ENCODE results near the gene IFITM10.
A peak's percentile ranks its signal among the peaks of the same experiment; 100 is the strongest.
"Not testable (repeated sequence)": the region's sequence is repeated elsewhere in the genome, so short reads cannot be mapped to it uniquely, and the experiment has no call there.

Gene IFITM10

DNA sequence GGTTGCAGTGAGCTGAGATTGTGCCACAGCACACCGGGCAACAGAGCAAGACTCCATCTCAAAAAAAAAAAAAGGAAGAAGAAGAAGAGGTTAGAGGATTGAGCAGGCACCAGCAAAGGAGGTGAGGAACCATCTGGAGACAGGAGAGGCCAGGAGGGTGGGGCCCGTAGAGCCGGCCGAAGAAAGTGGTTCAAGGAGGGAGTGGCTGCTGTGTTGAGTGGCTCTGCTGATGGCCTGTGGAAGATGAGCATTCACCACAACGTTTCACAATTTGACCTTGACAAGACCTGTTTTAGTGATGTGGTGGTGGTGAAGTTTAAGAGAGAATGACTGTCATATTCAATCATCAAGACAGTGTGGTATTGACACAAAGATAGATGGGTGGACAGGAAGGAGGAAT, 20.1 kb upstream of the IFITM10 start:
- H3K27ac ChIP-seq (ENCODE audit: low read depth, low read length) = no peak overlapping the region

DNA sequence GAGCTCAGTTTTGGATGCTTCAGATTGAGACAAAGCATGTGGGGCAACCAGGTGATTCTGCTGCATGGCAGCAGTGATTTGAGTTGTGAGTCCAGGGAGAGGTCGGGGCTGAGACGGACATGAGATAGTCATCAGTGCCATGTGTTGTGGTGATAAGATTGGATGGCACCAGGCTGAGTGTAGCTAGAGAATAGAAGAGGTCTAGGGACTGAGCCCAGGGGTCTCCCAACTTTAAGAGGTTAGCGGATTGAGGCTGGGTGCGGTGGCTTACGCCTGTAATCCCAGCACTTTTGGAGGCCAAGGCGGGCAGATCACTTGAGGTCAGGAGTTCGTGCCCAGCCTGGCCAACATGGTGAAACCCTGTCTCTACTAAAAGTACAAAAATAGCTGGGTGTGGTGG, 19.7 kb upstream of the IFITM10 start:
- no peak overlapping the region for H3K9ac ChIP-seq (ENCODE audit: low read depth in 1 of 2, low read length in 2 of 2)
- peaks cover 0 to 3% of the 10 kb centered on the region in 2 donors for H3K27me3 ChIP-seq (ENCODE audit: control insufficient read depth in 1 of 2, insufficient read depth in 2 of 2, low read length in 2 of 2)
- no peak overlapping the region for H3K4me3 ChIP-seq (ENCODE audit: low read depth in 1 of 2, low read length in 2 of 2)
- no peaks in the 10 kb centered on the region for H3K36me3 ChIP-seq (ENCODE audit: control insufficient read depth in 1 of 2, insufficient read depth in 2 of 2, low read length in 2 of 2)
- H3K4me1 ChIP-seq (ENCODE audit: control insufficient read depth in 1 of 2, insufficient read depth in 2 of 2, low read length in 2 of 2) = peaks cover 23 to 25% of the 10 kb centered on the region in 2 donors
- H3K9me3 ChIP-seq (ENCODE audit: control insufficient read depth in 1 of 2, low read length in 2 of 2) = no peaks in the 10 kb centered on the region
- H3K27ac ChIP-seq (ENCODE audit: low read depth, low read length) = no peak overlapping the region

More for the DNA sequence above, 20.1 kb upstream of the IFITM10 start:
- Histone ChIP-seq H3K36me3 (ENCODE audit: control insufficient read depth in 1 of 2, insufficient read depth in 2 of 2, low read length in 2 of 2) (no peaks in the 10 kb centered on the region), H3K27me3 (ENCODE audit: control insufficient read depth in 1 of 2, insufficient read depth in 2 of 2, low read length in 2 of 2) (peaks cover 0 to 3% of the 10 kb centered on the region in 2 donors), H3K4me3 (ENCODE audit: low read depth in 1 of 2, low read length in 2 of 2) (no peak overlapping the region), H3K4me1 (ENCODE audit: control insufficient read depth in 1 of 2, insufficient read depth in 2 of 2, low read length in 2 of 2) (peaks cover 23 to 25% of the 10 kb centered on the region in 2 donors), H3K9ac (ENCODE audit: low read depth in 1 of 2, low read length in 2 of 2) (no peak overlapping the region), H3K9me3 (ENCODE audit: control insufficient read depth in 1 of 2, low read length in 2 of 2) (no peaks in the 10 kb centered on the region)

DNA sequence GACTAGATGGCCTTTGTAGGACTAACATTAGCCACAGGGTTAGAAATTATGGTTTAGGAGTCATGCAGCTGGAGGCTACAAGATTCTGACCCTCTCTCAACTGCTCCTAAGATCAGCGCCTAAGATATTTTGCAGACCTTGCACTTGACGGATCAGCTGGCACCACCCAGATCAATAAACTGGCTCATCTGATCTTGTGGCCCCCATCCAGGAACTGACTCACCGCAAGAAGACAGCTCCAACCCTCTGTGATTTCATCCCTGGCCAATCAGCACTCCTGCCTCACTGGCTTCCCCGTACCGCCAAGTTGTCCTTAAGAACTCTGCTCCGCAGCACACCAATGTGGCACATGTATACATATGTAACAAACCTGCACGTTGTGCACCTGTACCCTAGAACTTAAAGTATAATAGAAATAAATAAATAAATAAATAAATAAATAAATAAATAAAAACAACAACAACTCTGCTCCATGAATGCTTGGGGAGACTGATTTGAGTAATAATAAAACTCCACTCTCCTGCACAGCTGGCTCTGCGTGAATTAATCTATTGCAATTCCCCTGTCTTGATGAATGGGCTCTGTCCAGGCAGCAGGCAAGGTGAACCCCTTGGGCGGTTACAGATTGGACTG, 19.0 kb upstream of the IFITM10 start:
- H3K27me3 ChIP-seq (ENCODE audit: control insufficient read depth in 1 of 2, insufficient read depth in 2 of 2, low read length in 2 of 2); H3K4me3 ChIP-seq (ENCODE audit: low read depth in 1 of 2, low read length in 2 of 2); H3K9ac ChIP-seq (ENCODE audit: low read depth in 1 of 2, low read length in 2 of 2); H3K9me3 ChIP-seq (ENCODE audit: control insufficient read depth in 1 of 2, low read length in 2 of 2); H3K36me3 ChIP-seq (ENCODE audit: control insufficient read depth in 1 of 2, insufficient read depth in 2 of 2, low read length in 2 of 2): not testable (repeated sequence)
- Histone ChIP-seq H3K27ac (ENCODE audit: low read depth, low read length) (peak overlapping the region; percentile 34), H3K4me1 (ENCODE audit: control insufficient read depth in 1 of 2, insufficient read depth in 2 of 2, low read length in 2 of 2) (peaks cover 23 to 28% of the 10 kb centered on the region in 2 donors)

DNA sequence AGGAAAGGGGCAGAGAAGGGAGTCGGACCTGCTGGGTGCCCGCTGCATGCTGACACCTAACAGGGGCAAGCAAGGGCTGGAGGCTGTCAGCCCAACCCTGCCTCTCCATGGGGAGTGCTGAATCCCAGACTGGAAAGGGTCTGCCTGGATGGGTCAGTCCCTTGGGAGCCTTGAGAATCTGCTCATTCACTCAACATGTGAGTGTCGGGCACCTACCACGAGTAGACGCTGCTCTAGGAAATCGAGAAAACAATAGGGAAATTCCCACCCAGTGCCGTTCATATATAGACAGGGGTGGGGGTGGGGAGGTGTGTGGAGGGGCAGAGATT, 17.7 kb upstream of the IFITM10 start:
- no peaks in the 10 kb centered on the region for H3K9me3 ChIP-seq (ENCODE audit: control insufficient read depth in 1 of 2, low read length in 2 of 2)
- no peak overlapping the region for H3K9ac ChIP-seq (ENCODE audit: low read depth in 1 of 2, low read length in 2 of 2)
- H3K27ac ChIP-seq (ENCODE audit: low read depth, low read length) = no peak overlapping the region
- no peaks in the 10 kb centered on the region for H3K36me3 ChIP-seq (ENCODE audit: control insufficient read depth in 1 of 2, insufficient read depth in 2 of 2, low read length in 2 of 2)
- peaks cover 22 to 29% of the 10 kb centered on the region in 2 donors for H3K4me1 ChIP-seq (ENCODE audit: control insufficient read depth in 1 of 2, insufficient read depth in 2 of 2, low read length in 2 of 2)
- H3K4me3 ChIP-seq (ENCODE audit: low read depth in 1 of 2, low read length in 2 of 2) = no peak overlapping the region
- H3K27me3 ChIP-seq (ENCODE audit: control insufficient read depth in 1 of 2, insufficient read depth in 2 of 2, low read length in 2 of 2) = peaks cover 0 to 3% of the 10 kb centered on the region in 2 donors

DNA sequence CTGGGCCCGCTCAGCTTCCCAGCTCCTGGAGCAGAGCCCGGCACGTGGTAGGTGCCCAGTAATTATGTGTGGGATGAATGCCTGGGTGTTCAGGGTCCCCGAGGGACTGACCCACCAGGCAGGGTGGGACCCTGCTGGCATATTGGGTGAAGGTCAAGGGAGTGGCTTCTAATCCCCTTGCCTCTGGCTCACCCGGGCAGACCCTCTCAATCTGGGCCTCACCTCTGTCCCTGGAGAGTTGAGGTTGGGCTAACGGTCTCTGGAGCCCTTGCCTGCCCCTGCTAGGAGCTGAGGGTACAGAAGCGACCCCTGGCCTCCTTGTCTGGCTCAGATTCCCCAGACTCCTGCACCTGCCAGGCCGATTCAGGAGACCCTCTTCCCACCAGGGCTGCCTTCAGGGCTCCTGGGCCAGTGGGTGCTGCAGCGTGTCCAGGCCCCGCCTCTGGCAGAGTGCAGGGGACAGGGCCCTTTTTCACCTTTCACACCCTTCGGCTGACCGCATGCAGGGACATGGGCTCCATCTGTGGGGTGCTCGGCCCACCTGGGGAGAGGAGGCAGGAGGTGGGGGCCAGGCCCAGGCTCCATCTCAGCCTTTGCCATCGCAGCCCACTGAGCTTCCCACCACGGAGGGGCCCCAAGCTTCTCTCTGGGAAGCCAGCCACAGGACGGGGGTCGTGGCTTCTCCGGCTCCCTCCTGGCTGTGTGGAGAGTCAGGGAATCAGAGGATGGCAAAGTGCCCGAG, 17.2 kb upstream of the IFITM10 start:
- no peak overlapping the region for H3K4me3 ChIP-seq (ENCODE audit: low read depth in 1 of 2, low read length in 2 of 2)
- peaks cover 0 to 3% of the 10 kb centered on the region in 2 donors for H3K27me3 ChIP-seq (ENCODE audit: control insufficient read depth in 1 of 2, insufficient read depth in 2 of 2, low read length in 2 of 2)
- H3K27ac ChIP-seq (ENCODE audit: low read depth, low read length) = no peak overlapping the region
- no peak overlapping the region for H3K9ac ChIP-seq (ENCODE audit: low read depth in 1 of 2, low read length in 2 of 2)
- H3K9me3 ChIP-seq (ENCODE audit: control insufficient read depth in 1 of 2, low read length in 2 of 2) = no peaks in the 10 kb centered on the region
- H3K36me3 ChIP-seq (ENCODE audit: control insufficient read depth in 1 of 2, insufficient read depth in 2 of 2, low read length in 2 of 2) = no peaks in the 10 kb centered on the region
- peaks cover 24 to 32% of the 10 kb centered on the region in 2 donors for H3K4me1 ChIP-seq (ENCODE audit: control insufficient read depth in 1 of 2, insufficient read depth in 2 of 2, low read length in 2 of 2)

DNA sequence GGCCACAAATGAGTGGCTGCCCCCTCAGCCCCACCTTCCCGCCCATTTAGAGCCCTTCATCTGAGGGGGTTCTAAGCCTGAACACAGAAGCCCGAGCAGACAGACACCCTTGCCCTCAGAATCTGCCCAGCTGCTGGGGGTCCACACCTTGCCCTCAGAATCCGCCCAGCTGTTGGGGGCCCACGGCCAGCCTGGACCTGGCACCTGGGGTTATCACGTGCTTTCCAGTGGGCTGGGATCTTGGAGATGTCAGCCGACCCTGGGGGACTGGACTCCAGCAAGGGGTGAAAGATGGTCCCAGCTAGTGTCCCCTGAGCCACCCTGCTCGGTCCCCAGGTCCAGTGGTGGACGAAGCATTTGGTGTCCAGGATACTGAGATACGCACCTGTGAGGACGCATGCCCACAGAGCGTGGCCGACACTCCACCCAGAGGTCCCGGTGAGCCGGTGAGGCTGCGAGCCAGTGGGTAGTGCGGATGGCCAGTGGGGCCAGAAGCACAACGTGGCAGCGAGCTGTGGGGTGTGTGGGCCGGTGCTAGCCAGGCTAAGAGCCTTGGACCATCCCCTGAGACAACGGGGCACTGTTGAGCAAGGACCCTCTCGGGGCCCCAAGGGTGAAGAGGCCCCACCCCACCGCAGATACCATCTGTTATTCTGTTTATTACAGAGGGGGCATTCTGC, 16.5 kb upstream of the IFITM10 start:
- no peak overlapping the region for H3K27ac ChIP-seq (ENCODE audit: low read depth, low read length)
- H3K4me1 ChIP-seq (ENCODE audit: control insufficient read depth in 1 of 2, insufficient read depth in 2 of 2, low read length in 2 of 2) = peaks cover 24 to 33% of the 10 kb centered on the region in 2 donors
- no peak overlapping the region for H3K4me3 ChIP-seq (ENCODE audit: low read depth in 1 of 2, low read length in 2 of 2)
- no peak overlapping the region for H3K9ac ChIP-seq (ENCODE audit: low read depth in 1 of 2, low read length in 2 of 2)
- peaks cover 0 to 3% of the 10 kb centered on the region in 2 donors for H3K27me3 ChIP-seq (ENCODE audit: control insufficient read depth in 1 of 2, insufficient read depth in 2 of 2, low read length in 2 of 2)
- no peaks in the 10 kb centered on the region for H3K9me3 ChIP-seq (ENCODE audit: control insufficient read depth in 1 of 2, low read length in 2 of 2)
- no peaks in the 10 kb centered on the region for H3K36me3 ChIP-seq (ENCODE audit: control insufficient read depth in 1 of 2, insufficient read depth in 2 of 2, low read length in 2 of 2)

DNA sequence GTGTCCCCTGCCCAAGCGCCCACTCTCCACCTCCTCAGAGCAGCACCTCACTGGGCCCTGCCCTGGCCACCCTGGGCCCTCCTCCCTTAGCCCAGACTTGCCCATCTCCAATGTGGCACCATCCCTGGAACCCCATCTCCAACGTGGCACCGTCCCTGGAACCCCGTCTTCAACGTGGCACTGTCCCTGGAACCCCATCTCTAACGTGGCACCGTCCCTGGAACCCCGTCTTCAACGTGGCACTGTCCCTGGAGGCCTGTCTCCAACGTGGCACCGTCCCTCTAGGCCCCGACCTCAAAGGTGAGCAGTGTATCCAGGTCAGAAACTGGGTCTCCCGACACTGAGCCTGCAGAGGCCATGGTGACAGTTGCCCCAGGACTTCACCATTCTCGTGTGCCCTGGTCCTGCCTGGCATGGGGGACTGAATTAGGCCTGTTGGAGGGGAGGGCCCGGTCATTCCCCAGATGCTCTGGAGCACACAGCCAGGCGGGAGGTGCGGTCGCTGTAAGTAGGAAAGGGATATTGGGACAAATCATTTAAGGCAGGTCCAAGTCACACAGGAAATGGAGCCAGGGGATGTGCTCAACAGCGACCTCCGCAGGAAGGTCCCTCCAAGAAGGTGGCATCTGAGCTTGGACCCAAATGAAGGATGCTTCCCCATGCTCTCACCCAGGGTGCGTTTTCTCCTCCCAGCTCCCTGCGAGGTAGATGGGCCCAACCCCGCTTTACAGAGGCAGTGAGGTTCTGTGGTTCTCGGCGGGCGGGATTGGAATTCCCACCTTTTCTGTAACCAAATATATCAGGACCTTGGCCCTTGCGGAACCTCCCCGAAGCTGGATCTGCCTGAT, 15.7 kb upstream of the IFITM10 start:
- peaks cover 0 to under 1% of the 10 kb centered on the region in 2 donors for H3K27me3 ChIP-seq (ENCODE audit: control insufficient read depth in 1 of 2, insufficient read depth in 2 of 2, low read length in 2 of 2)
- H3K9me3 ChIP-seq (ENCODE audit: control insufficient read depth in 1 of 2, low read length in 2 of 2) = no peaks in the 10 kb centered on the region
- no peak overlapping the region for H3K27ac ChIP-seq (ENCODE audit: low read depth, low read length)
- no peak overlapping the region for H3K9ac ChIP-seq (ENCODE audit: low read depth in 1 of 2, low read length in 2 of 2)
- H3K4me3 ChIP-seq (ENCODE audit: low read depth in 1 of 2, low read length in 2 of 2) = no peak overlapping the region
- H3K4me1 ChIP-seq (ENCODE audit: control insufficient read depth in 1 of 2, insufficient read depth in 2 of 2, low read length in 2 of 2) = peaks cover 29 to 39% of the 10 kb centered on the region in 2 donors
- H3K36me3 ChIP-seq (ENCODE audit: control insufficient read depth in 1 of 2, insufficient read depth in 2 of 2, low read length in 2 of 2) = peaks cover 0 to 8% of the 10 kb centered on the region in 2 donors

DNA sequence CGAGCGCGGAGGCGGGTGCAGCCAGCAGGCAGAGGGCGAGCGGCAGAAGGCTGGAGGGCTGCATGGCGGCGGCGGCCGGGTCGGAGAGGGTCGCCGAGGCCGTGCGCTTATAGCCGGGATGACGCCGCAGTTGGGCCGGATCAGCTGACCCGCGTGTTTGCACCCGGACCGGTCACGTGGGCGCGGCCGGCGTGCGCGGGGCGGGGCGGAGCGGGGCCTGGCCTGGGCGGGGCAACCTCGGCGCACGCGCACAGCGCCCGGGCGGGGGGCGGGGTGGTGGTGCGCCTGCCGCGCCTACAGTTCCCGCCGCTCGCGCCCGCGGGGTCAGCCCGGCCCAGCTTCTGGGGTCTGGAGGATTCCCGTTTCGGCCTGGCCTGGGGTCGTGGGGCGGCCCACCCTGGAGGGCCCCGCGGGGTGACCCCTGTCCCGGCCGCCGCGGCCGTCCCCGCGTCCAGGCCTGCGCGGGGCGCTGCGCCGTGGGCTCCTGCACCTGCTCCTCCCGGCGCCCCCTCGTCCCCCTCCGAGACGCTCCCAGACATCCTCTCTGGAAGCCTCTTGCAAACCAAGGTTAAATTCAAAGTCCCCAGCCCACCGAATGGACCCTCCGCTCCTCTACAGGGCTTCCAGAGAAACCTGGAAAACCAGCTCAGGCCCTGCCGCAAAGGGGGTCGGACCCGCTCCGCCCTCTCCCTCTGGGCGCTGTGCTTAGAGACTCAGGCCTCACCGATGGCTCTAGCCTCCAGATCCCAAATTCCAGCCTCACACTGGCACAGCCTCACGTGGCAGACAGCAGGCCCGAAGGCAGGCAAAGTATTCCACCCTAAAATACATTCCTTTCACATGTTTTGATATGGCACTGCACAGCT, 13.6 kb upstream of the IFITM10 start, which contains the start of gene CTSD:
TSS of gene CTSD (minus strand) at position 132 of the 866 bp plus-strand sequence. CDS start at position 64, 68 bp downstream.
- Histone ChIP-seq H3K9ac (ENCODE audit: low read depth in 1 of 2, low read length in 2 of 2) (peak within 1 kb of the TSS; percentile 95 to 99), H3K4me1 (ENCODE audit: control insufficient read depth in 1 of 2, insufficient read depth in 2 of 2, low read length in 2 of 2) (peaks cover 39 to 50% of the 10 kb centered on the region in 2 donors), H3K27ac (ENCODE audit: low read depth, low read length) (peak within 1 kb of the TSS; percentile 94), H3K9me3 (ENCODE audit: control insufficient read depth in 1 of 2, low read length in 2 of 2) (no peaks in the 10 kb centered on the region), H3K4me3 (ENCODE audit: low read depth in 1 of 2, low read length in 2 of 2) (peak within 1 kb of the TSS; percentile 85 to 90), H3K36me3 (ENCODE audit: control insufficient read depth in 1 of 2, insufficient read depth in 2 of 2, low read length in 2 of 2) (peaks cover 9 to 26% of the 10 kb centered on the region in 2 donors), H3K27me3 (ENCODE audit: control insufficient read depth in 1 of 2, insufficient read depth in 2 of 2, low read length in 2 of 2) (no peaks in the 10 kb centered on the region)

DNA sequence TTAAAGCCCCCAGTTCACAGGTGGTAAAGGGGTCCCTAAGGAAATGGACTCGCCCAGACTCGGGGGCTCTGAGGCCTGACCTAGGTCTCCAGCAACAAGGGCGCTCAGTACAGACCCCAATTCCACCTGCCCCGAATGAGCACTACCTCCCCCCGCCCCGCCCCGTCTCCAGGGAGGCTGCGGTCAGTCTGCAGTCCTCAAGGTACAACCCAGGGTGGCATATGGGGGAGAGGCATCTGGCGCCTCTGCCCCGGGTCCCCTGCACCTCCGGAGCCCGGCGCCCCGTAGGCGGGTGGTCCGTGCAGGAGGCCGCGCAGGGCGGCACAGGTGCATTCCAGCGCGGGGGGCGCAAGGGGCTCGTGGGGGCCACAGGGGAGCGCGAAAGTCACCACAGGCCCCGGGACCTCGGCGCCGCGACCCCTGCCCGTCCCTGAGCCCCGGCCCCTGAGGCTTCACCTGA, 13.0 kb upstream of the IFITM10 start:
- H3K4me1 ChIP-seq (ENCODE audit: control insufficient read depth in 1 of 2, insufficient read depth in 2 of 2, low read length in 2 of 2) = peaks cover 35 to 52% of the 10 kb centered on the region in 2 donors
- no peaks in the 10 kb centered on the region for H3K27me3 ChIP-seq (ENCODE audit: control insufficient read depth in 1 of 2, insufficient read depth in 2 of 2, low read length in 2 of 2)
- H3K9me3 ChIP-seq (ENCODE audit: control insufficient read depth in 1 of 2, low read length in 2 of 2) = no peaks in the 10 kb centered on the region
- peak overlapping the region; percentile 95 to 99 for H3K9ac ChIP-seq (ENCODE audit: low read depth in 1 of 2, low read length in 2 of 2)
- peak overlapping the region; percentile 94 for H3K27ac ChIP-seq (ENCODE audit: low read depth, low read length)
- peak overlapping the region; percentile 85 to 90 for H3K4me3 ChIP-seq (ENCODE audit: low read depth in 1 of 2, low read length in 2 of 2)
- H3K36me3 ChIP-seq (ENCODE audit: control insufficient read depth in 1 of 2, insufficient read depth in 2 of 2, low read length in 2 of 2) = peaks cover 9 to 29% of the 10 kb centered on the region in 2 donors

All from duodenal mucosa (tissue), 2 donors.